Activated CD8-positive, alpha-beta memory T cell treated with anti-CD3 and anti-CD28 coated beads, Interleukin-2, amount 50 U/mL, for 24 hours (primary cell): Measurements from ENCODE around the gene NFATC2.

Experiments used
- DNase-seq: peaks from one replicate; pipeline ENCODE4 v3.0.0-alpha.2; 2020; ENCODE audit errors: extremely low read depth

Gene NFATC2

GRCh38 chr20:51413857-51414256 is 128.7 kb downstream of the NFATC2 start:
- DNase-seq: no peak

- DNase-seq: no peak
Measured at GRCh38 chr20:51412951-51413481, 129.5 kb downstream of the NFATC2 start.

- DNase-seq: no peak
Measured at GRCh38 chr20:51412333-51412871, 130.1 kb downstream of the NFATC2 start.

GRCh38 chr20:51411870-51412269 is 130.6 kb downstream of the NFATC2 start:
- DNase-seq: no peak

GRCh38 chr20:51410586-51411325 is 131.8 kb downstream of the NFATC2 start:
- DNase-seq: no peak

GRCh38 chr20:51409192-51409880 is 133.2 kb downstream of the NFATC2 start:
- DNase-seq: no peak

GRCh38 chr20:51404297-51405060 is 138.0 kb downstream of the NFATC2 start:
- peak; percentile 72 for DNase-seq

- DNase-seq: no peak
Measured at GRCh38 chr20:51403466-51404220, 138.9 kb downstream of the NFATC2 start.

GRCh38 chr20:51402201-51402600 is 140.3 kb downstream of the NFATC2 start:
- DNase-seq: no peak

GRCh38 chr20:51401496-51401895 is 141.0 kb downstream of the NFATC2 start:
- no peak for DNase-seq

GRCh38 chr20:51400051-51400926 is 142.2 kb downstream of the NFATC2 start:
- DNase-seq: no peak

GRCh38 chr20:51399006-51399890 is 143.3 kb downstream of the NFATC2 start:
- DNase-seq: no peak

GRCh38 chr20:51398552-51398951 is 144.0 kb downstream of the NFATC2 start:
- DNase-seq: no peak

- no peak for DNase-seq
Measured at GRCh38 chr20:51398083-51398482, 144.4 kb downstream of the NFATC2 start.

- no peak for DNase-seq
Measured at GRCh38 chr20:51397137-51397536, 145.4 kb downstream of the NFATC2 start.

GRCh38 chr20:51396365-51396909 is 146.1 kb downstream of the NFATC2 start:
- no peak for DNase-seq

- no peak for DNase-seq
Measured at GRCh38 chr20:51394706-51395105, 147.8 kb downstream of the NFATC2 start.

GRCh38 chr20:51393571-51393970 is 148.9 kb downstream of the NFATC2 start:
- no peak for DNase-seq

- DNase-seq: no peak
Measured at GRCh38 chr20:51392614-51393186, 149.8 kb downstream of the NFATC2 start.
